ENCODE results near the gene S100A6. TPM values are rescaled to one million over a fixed set of nuclear protein-coding genes. Genes with fewer than 3 reads are reported as not detected.
"Not testable (repeated sequence)": the region's sequence is repeated elsewhere in the genome, so short reads cannot be mapped to it uniquely, and the experiment has no call there.

S100A6 gene
- total RNA-seq, 1 donor from 2014 or later = 154 TPM

- no peaks in the 10 kb centered on the region for H3K9me3 Mint-ChIP-seq
- peaks cover 2% of the 10 kb centered on the region for H3K36me3 Mint-ChIP-seq (ENCODE audit: low read depth)
- H3K27me3 Mint-ChIP-seq (ENCODE audit: insufficient read depth) = peaks cover 2% of the 10 kb centered on the region
- no peak overlapping the region for H3K27ac Mint-ChIP-seq
- no peak for DNase-seq (ENCODE audit: low spot score)
- no peak overlapping the region for H3K4me3 Mint-ChIP-seq
- peaks cover 27% of the 10 kb centered on the region for H3K4me1 Mint-ChIP-seq (ENCODE audit: low read depth)
- intact Hi-C loops (cut with micrococcal nuclease) = no loop called here
These were observed 8.1 kb downstream of the S100A6 start for GRCh38 chr1:153527683-153528040.

- no peak for DNase-seq (ENCODE audit: low spot score)
- H3K4me3 Mint-ChIP-seq = no peak overlapping the region
- no peaks in the 10 kb centered on the region for H3K9me3 Mint-ChIP-seq
- no peak overlapping the region for H3K27ac Mint-ChIP-seq
- peaks cover 2% of the 10 kb centered on the region for H3K27me3 Mint-ChIP-seq (ENCODE audit: insufficient read depth)
- peaks cover 2% of the 10 kb centered on the region for H3K36me3 Mint-ChIP-seq (ENCODE audit: low read depth)
- intact Hi-C loops (cut with micrococcal nuclease) = no loop called here
- peaks cover 26% of the 10 kb centered on the region for H3K4me1 Mint-ChIP-seq (ENCODE audit: low read depth)
These were observed 8.6 kb downstream of the S100A6 start for GRCh38 chr1:153527023-153527682.

GRCh38 chr1:153526132-153526543 lies 9.7 kb downstream of the S100A6 start:
- Mint-ChIP-seq H3K27me3 (ENCODE audit: insufficient read depth) (peaks cover 2% of the 10 kb centered on the region), H3K27ac (no peak overlapping the region), H3K36me3 (ENCODE audit: low read depth) (peaks cover 2% of the 10 kb centered on the region), H3K4me3 (no peak overlapping the region), H3K4me1 (ENCODE audit: low read depth) (peaks cover 16% of the 10 kb centered on the region), H3K9me3 (no peaks in the 10 kb centered on the region)
- DNase-seq (ENCODE audit: low spot score) = no peak
- intact Hi-C loops (cut with micrococcal nuclease) = no loop called here

GRCh38 chr1:153525088-153525728 lies 10.6 kb downstream of the S100A6 start:
- H3K27ac Mint-ChIP-seq = no peak overlapping the region
- DNase-seq (ENCODE audit: low spot score) = no peak
- peaks cover 2% of the 10 kb centered on the region for H3K36me3 Mint-ChIP-seq (ENCODE audit: low read depth)
- no peak overlapping the region for H3K4me3 Mint-ChIP-seq
- H3K9me3 Mint-ChIP-seq = no peaks in the 10 kb centered on the region
- peaks cover 6% of the 10 kb centered on the region for H3K4me1 Mint-ChIP-seq (ENCODE audit: low read depth)
- intact Hi-C loops (cut with micrococcal nuclease) = no loop called here
- H3K27me3 Mint-ChIP-seq (ENCODE audit: insufficient read depth) = peaks cover 2% of the 10 kb centered on the region

- H3K27ac Mint-ChIP-seq; H3K4me1 Mint-ChIP-seq (ENCODE audit: low read depth); DNase-seq (ENCODE audit: low spot score); intact Hi-C loops (cut with micrococcal nuclease); H3K27me3 Mint-ChIP-seq (ENCODE audit: insufficient read depth); H3K4me3 Mint-ChIP-seq; H3K9me3 Mint-ChIP-seq; H3K36me3 Mint-ChIP-seq (ENCODE audit: low read depth): not testable (repeated sequence)
These were observed 13.3 kb downstream of the S100A6 start for GRCh38 chr1:153522353-153523048.

- H3K4me3 Mint-ChIP-seq; H3K27me3 Mint-ChIP-seq (ENCODE audit: insufficient read depth); H3K9me3 Mint-ChIP-seq; H3K36me3 Mint-ChIP-seq (ENCODE audit: low read depth); DNase-seq (ENCODE audit: low spot score); H3K4me1 Mint-ChIP-seq (ENCODE audit: low read depth); intact Hi-C loops (cut with micrococcal nuclease); H3K27ac Mint-ChIP-seq: not testable (repeated sequence)
These were observed 14.0 kb downstream of the S100A6 start for GRCh38 chr1:153521808-153522207.

GRCh38 chr1:153520818-153521476 lies 14.8 kb downstream of the S100A6 start:
- H3K4me3 Mint-ChIP-seq = no peak overlapping the region

GRCh38 chr1:153520137-153520691 lies 15.6 kb downstream of the S100A6 start:
- DNase-seq (ENCODE audit: low spot score); H3K27me3 Mint-ChIP-seq (ENCODE audit: insufficient read depth); H3K4me3 Mint-ChIP-seq; H3K36me3 Mint-ChIP-seq (ENCODE audit: low read depth); intact Hi-C loops (cut with micrococcal nuclease); H3K9me3 Mint-ChIP-seq: not testable (repeated sequence)
- H3K4me1 Mint-ChIP-seq (ENCODE audit: low read depth) = peaks cover 12% of the 10 kb centered on the region
- peak overlapping the region; percentile 30 for H3K27ac Mint-ChIP-seq

More at GRCh38 chr1:153520818-153521476, 14.8 kb downstream of the S100A6 start:
- no peak overlapping the region for H3K27ac Mint-ChIP-seq
- no peaks in the 10 kb centered on the region for H3K9me3 Mint-ChIP-seq
- no peaks in the 10 kb centered on the region for H3K36me3 Mint-ChIP-seq (ENCODE audit: low read depth)
- peaks cover 6% of the 10 kb centered on the region for H3K27me3 Mint-ChIP-seq (ENCODE audit: insufficient read depth)
- intact Hi-C loops (cut with micrococcal nuclease) = no loop called here
- H3K4me1 Mint-ChIP-seq (ENCODE audit: low read depth) = peaks cover 11% of the 10 kb centered on the region
- DNase-seq (ENCODE audit: low spot score) = no peak

GRCh38 chr1:153519242-153519641 lies 16.5 kb downstream of the S100A6 start:
- DNase-seq (ENCODE audit: low spot score) = no peak
- Mint-ChIP-seq H3K36me3 (ENCODE audit: low read depth) (no peaks in the 10 kb centered on the region), H3K4me1 (ENCODE audit: low read depth) (peaks cover 16% of the 10 kb centered on the region), H3K4me3 (no peak overlapping the region), H3K27ac (no peak overlapping the region), H3K9me3 (no peaks in the 10 kb centered on the region), H3K27me3 (ENCODE audit: insufficient read depth) (peaks cover 8% of the 10 kb centered on the region)
- intact Hi-C loops (cut with micrococcal nuclease) = no loop called here

- H3K4me1 Mint-ChIP-seq (ENCODE audit: low read depth) = peaks cover 24% of the 10 kb centered on the region
- DNase-seq (ENCODE audit: low spot score) = no peak
- no peak overlapping the region for H3K4me3 Mint-ChIP-seq
- intact Hi-C loops (cut with micrococcal nuclease) = no loop called here
- H3K27me3 Mint-ChIP-seq (ENCODE audit: insufficient read depth) = peaks cover 6% of the 10 kb centered on the region
- H3K36me3 Mint-ChIP-seq (ENCODE audit: low read depth) = no peaks in the 10 kb centered on the region
- no peaks in the 10 kb centered on the region for H3K9me3 Mint-ChIP-seq
- no peak overlapping the region for H3K27ac Mint-ChIP-seq
These were observed 20.0 kb downstream of the S100A6 start for GRCh38 chr1:153515504-153516394.

- Mint-ChIP-seq H3K9me3 (no peaks in the 10 kb centered on the region), H3K4me3 (no peak overlapping the region), H3K27ac (no peak overlapping the region), H3K4me1 (ENCODE audit: low read depth) (peaks cover 26% of the 10 kb centered on the region), H3K27me3 (ENCODE audit: insufficient read depth) (peaks cover 6% of the 10 kb centered on the region), H3K36me3 (ENCODE audit: low read depth) (no peaks in the 10 kb centered on the region)
- DNase-seq (ENCODE audit: low spot score) = no peak
- intact Hi-C loops (cut with micrococcal nuclease) = no loop called here
These were observed 22.1 kb downstream of the S100A6 start for GRCh38 chr1:153513666-153514065.

GRCh38 chr1:153513023-153513422 lies 22.8 kb downstream of the S100A6 start:
- intact Hi-C loops (cut with micrococcal nuclease) = no loop called here
- H3K27ac Mint-ChIP-seq = no peak overlapping the region
- H3K4me1 Mint-ChIP-seq (ENCODE audit: low read depth) = peaks cover 26% of the 10 kb centered on the region
- no peaks in the 10 kb centered on the region for H3K9me3 Mint-ChIP-seq
- peaks cover 6% of the 10 kb centered on the region for H3K27me3 Mint-ChIP-seq (ENCODE audit: insufficient read depth)
- DNase-seq (ENCODE audit: low spot score) = no peak
- H3K4me3 Mint-ChIP-seq = no peak overlapping the region
- H3K36me3 Mint-ChIP-seq (ENCODE audit: low read depth) = no peaks in the 10 kb centered on the region

Data from activated T-helper 1 cell treated with anti-CD3 and anti-CD28 coated beads, Interleukin-12 subunit alpha, Interleukin-12 subunit beta, Interleukin-2, Interleukin-4 antibody, amounts not matched to agents 30 ng/mL and 10 ng/mL and 1 ng/mL, durations not matched to agents 14 hours and 24 hours and 36 hours (primary cell).